Measurements from ENCODE around the gene OR5AU1. TPM values are rescaled to one million over a fixed set of nuclear protein-coding genes. Genes with fewer than 3 reads are reported as not detected.

The OR5AU1 gene
- total and polyA plus RNA-seq, 2 of the 13 experiments (the other 11 are each of a cell fraction or from before 2014, with no cell fraction given), result not detected

GRCh38 chr14:21203470-21204166, 47.8 kb upstream of the OR5AU1 start (continued):
- TF ChIP-seq ZBTB10 (CRISPR knock-in tag; IDR thresholded peaks at IDR 0.05; ENCODE audit: borderline replicate concordance) (no peak), TCF7 (IDR thresholded peaks at IDR 0.05; ENCODE audit: low read depth) (no peak), EP300 (IDR thresholded peaks at IDR 0.05; ENCODE audit: low read depth in 2 of 2, low read length in 2 of 2) (no peak; a peak in 1 of 4 replicates), EP300 (CRISPR knock-in tag; IDR thresholded peaks at IDR 0.05; ENCODE audit: borderline replicate concordance) (peak; percentile 21; the same call in 1 of the 2 replicates), FIP1L1 (IDR thresholded peaks at IDR 0.05; ENCODE audit: borderline replicate concordance, insufficient read depth, low read depth, low read length) (no peak), ZBTB2 (CRISPR knock-in tag; IDR thresholded peaks at IDR 0.05; ENCODE audit: low read depth) (0 out of 2 replicates have a peak, but pooled peaks have one; percentile 17), ZBTB43 (CRISPR knock-in tag; conservative IDR thresholded peaks at IDR 0.05) (no peak), BRF2 (CRISPR knock-in tag; IDR thresholded peaks at IDR 0.05) (0 out of 2 replicates have a peak, but pooled peaks have one; percentile 72), ARNT2 (CRISPR knock-in tag; IDR thresholded peaks at IDR 0.05; ENCODE audit: low read depth) (no peak), ZNF737 (CRISPR knock-in tag; IDR thresholded peaks at IDR 0.05; ENCODE audit: borderline replicate concordance) (no peak), ZNF17 (CRISPR knock-in tag; IDR thresholded peaks at IDR 0.05) (no peak), ZBTB49 (CRISPR knock-in tag; IDR thresholded peaks at IDR 0.05; ENCODE audit: borderline replicate concordance) (no peak), NR2F2 (IDR thresholded peaks at IDR 0.05; ENCODE audit: borderline replicate concordance, low read depth) (no peak; the same call in 1 of the 2 replicates), ZNF335 (CRISPR knock-in tag; IDR thresholded peaks at IDR 0.05) (no peak; the same call in 1 of the 2 replicates), ASH2L (IDR thresholded peaks at IDR 0.05; ENCODE audit: insufficient read length, low read depth, low read length) (no peak), ZNF224 (CRISPR knock-in tag; IDR thresholded peaks at IDR 0.05) (no peak), KDM4B (CRISPR knock-in tag; IDR thresholded peaks at IDR 0.05) (no peak), E2F2 (CRISPR knock-in tag; IDR thresholded peaks at IDR 0.05; ENCODE audit: borderline replicate concordance) (no peak)
